ENCODE measurements around the gene LRRC74B.
"Not testable (repeated sequence)": the region's sequence is repeated elsewhere in the genome, so short reads cannot be mapped to it uniquely, and the experiment has no call there.

LRRC74B gene

DNA sequence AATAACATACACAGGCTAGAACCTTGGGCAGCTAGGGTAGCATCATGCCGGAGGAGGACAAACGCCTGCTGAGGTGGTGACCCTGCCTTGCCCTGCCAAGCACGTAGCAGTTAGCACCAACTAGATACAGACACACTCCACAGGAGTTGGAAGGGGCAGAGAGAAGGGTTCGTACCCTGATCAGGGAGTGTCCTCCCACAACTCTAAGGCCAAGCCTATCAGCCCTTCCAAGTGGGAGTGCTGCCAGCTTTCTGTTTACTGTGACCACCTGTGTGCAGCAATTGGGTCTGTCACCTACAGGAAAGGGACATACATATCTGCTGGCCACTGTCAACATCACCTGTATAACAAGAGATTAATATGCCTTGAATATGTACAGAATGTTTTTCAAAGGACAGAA lies 42.0 kb upstream of the LRRC74B start:
- Histone ChIP-seq H3K27me3 (ENCODE audit: control insufficient read depth, insufficient read depth, low read length) (no peaks in the 10 kb centered on the region), H3K4me3 (ENCODE audit: low read length) (no peak overlapping the region), H3K4me1 (ENCODE audit: control insufficient read depth, low read depth, low read length) (peaks cover 11% of the 10 kb centered on the region), H3K27ac (ENCODE audit: low read length) (no peak overlapping the region), H3K36me3 (ENCODE audit: control insufficient read depth, low read depth, low read length) (peaks cover 4% of the 10 kb centered on the region), H3K9me3 (ENCODE audit: control insufficient read depth, low read depth, low read length) (no peaks in the 10 kb centered on the region), H3K9ac (ENCODE audit: low read length) (no peak overlapping the region)

- not testable (repeated sequence) for H3K36me3 ChIP-seq (ENCODE audit: control insufficient read depth, low read depth, low read length); H3K27ac ChIP-seq (ENCODE audit: low read length); H3K4me3 ChIP-seq (ENCODE audit: low read length); H3K9ac ChIP-seq (ENCODE audit: low read length); H3K27me3 ChIP-seq (ENCODE audit: control insufficient read depth, insufficient read depth, low read length); H3K9me3 ChIP-seq (ENCODE audit: control insufficient read depth, low read depth, low read length)
- peaks cover 14% of the 10 kb centered on the region for H3K4me1 ChIP-seq (ENCODE audit: control insufficient read depth, low read depth, low read length)
These were observed 36.5 kb upstream of the LRRC74B start for GRCh38 chr22:21009208-21009607.

- peaks cover 19% of the 10 kb centered on the region for H3K4me1 ChIP-seq (ENCODE audit: control insufficient read depth, low read depth, low read length)
- H3K36me3 ChIP-seq (ENCODE audit: control insufficient read depth, low read depth, low read length), result no peaks in the 10 kb centered on the region
- H3K9ac ChIP-seq (ENCODE audit: low read length), result no peak overlapping the region
- H3K4me3 ChIP-seq (ENCODE audit: low read length), result peak overlapping the region; percentile 12
- peaks cover 4% of the 10 kb centered on the region for H3K27me3 ChIP-seq (ENCODE audit: control insufficient read depth, insufficient read depth, low read length)
- H3K9me3 ChIP-seq (ENCODE audit: control insufficient read depth, low read depth, low read length), result no peaks in the 10 kb centered on the region
- H3K27ac ChIP-seq (ENCODE audit: low read length), result no peak overlapping the region
These were observed 35.9 kb upstream of the LRRC74B start for GRCh38 chr22:21009638-21010425.

DNA sequence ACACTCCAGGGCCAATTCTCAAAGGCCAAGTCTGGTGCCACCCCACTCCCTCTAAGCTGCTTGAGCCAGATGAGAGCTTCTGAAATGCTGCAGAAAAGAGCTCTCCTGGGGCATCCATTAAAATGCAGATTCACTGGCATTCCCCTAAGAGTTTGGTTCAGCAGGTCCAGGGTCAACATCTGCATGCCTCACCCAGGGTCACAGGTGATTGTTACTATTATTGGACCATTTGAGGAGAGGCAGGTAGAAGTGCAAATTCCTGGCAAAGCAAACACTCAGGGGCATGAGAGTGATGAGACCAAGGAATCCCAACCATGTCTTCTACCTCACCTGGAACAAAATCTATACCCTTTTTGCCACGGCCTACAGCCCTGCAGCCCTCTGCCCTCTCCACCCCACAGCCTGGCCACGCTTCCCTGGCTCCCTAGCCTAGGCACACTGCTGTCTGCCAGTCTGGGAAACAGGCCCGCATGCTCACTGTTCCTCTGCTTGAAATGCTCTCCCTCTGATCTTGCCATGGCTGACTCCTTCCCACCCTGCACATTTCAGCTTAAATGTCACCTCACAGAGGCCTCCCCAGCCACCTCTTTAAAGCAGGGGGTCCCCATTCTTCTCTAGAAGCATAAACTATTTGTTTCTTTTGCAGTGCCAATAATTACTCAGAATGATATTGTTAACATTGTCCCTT lies 35.2 kb upstream of the LRRC74B start:
- H3K9me3 ChIP-seq (ENCODE audit: control insufficient read depth, low read depth, low read length), result no peaks in the 10 kb centered on the region
- H3K9ac ChIP-seq (ENCODE audit: low read length), result no peak overlapping the region
- H3K27ac ChIP-seq (ENCODE audit: low read length), result no peak overlapping the region
- peaks cover 4% of the 10 kb centered on the region for H3K27me3 ChIP-seq (ENCODE audit: control insufficient read depth, insufficient read depth, low read length)
- peaks cover 22% of the 10 kb centered on the region for H3K4me1 ChIP-seq (ENCODE audit: control insufficient read depth, low read depth, low read length)
- H3K36me3 ChIP-seq (ENCODE audit: control insufficient read depth, low read depth, low read length), result no peaks in the 10 kb centered on the region
- peak overlapping the region; percentile 12 for H3K4me3 ChIP-seq (ENCODE audit: low read length)

GRCh38 chr22:21012446-21013407 lies 33.0 kb upstream of the LRRC74B start:
- no peak overlapping the region for H3K9ac ChIP-seq (ENCODE audit: low read length)
- H3K27ac ChIP-seq (ENCODE audit: low read length), result no peak overlapping the region
- peaks cover 4% of the 10 kb centered on the region for H3K27me3 ChIP-seq (ENCODE audit: control insufficient read depth, insufficient read depth, low read length)
- no peak overlapping the region for H3K4me3 ChIP-seq (ENCODE audit: low read length)
- no peaks in the 10 kb centered on the region for H3K9me3 ChIP-seq (ENCODE audit: control insufficient read depth, low read depth, low read length)
- H3K36me3 ChIP-seq (ENCODE audit: control insufficient read depth, low read depth, low read length), result no peaks in the 10 kb centered on the region
- H3K4me1 ChIP-seq (ENCODE audit: control insufficient read depth, low read depth, low read length), result peaks cover 22% of the 10 kb centered on the region

- peak overlapping the region; percentile 44 for H3K9ac ChIP-seq (ENCODE audit: low read length)
- H3K27ac ChIP-seq (ENCODE audit: low read length), result no peak overlapping the region
- H3K27me3 ChIP-seq (ENCODE audit: control insufficient read depth, insufficient read depth, low read length), result peaks cover 4% of the 10 kb centered on the region
- H3K9me3 ChIP-seq (ENCODE audit: control insufficient read depth, low read depth, low read length), result no peaks in the 10 kb centered on the region
- H3K4me1 ChIP-seq (ENCODE audit: control insufficient read depth, low read depth, low read length), result peaks cover 22% of the 10 kb centered on the region
- H3K36me3 ChIP-seq (ENCODE audit: control insufficient read depth, low read depth, low read length), result no peaks in the 10 kb centered on the region
- peak overlapping the region; percentile 71 for H3K4me3 ChIP-seq (ENCODE audit: low read length)
These were observed 32.0 kb upstream of the LRRC74B start for GRCh38 chr22:21013657-21014201.

GRCh38 chr22:21014202-21014725 lies 31.5 kb upstream of the LRRC74B start:
- H3K27me3 ChIP-seq (ENCODE audit: control insufficient read depth, insufficient read depth, low read length), result peaks cover 4% of the 10 kb centered on the region
- H3K27ac ChIP-seq (ENCODE audit: low read length), result no peak overlapping the region
- H3K9me3 ChIP-seq (ENCODE audit: control insufficient read depth, low read depth, low read length), result no peaks in the 10 kb centered on the region
- H3K36me3 ChIP-seq (ENCODE audit: control insufficient read depth, low read depth, low read length), result no peaks in the 10 kb centered on the region
- H3K4me3 ChIP-seq (ENCODE audit: low read length), result peak overlapping the region; percentile 71
- H3K9ac ChIP-seq (ENCODE audit: low read length), result peak overlapping the region; percentile 44
- H3K4me1 ChIP-seq (ENCODE audit: control insufficient read depth, low read depth, low read length), result peaks cover 22% of the 10 kb centered on the region

DNA sequence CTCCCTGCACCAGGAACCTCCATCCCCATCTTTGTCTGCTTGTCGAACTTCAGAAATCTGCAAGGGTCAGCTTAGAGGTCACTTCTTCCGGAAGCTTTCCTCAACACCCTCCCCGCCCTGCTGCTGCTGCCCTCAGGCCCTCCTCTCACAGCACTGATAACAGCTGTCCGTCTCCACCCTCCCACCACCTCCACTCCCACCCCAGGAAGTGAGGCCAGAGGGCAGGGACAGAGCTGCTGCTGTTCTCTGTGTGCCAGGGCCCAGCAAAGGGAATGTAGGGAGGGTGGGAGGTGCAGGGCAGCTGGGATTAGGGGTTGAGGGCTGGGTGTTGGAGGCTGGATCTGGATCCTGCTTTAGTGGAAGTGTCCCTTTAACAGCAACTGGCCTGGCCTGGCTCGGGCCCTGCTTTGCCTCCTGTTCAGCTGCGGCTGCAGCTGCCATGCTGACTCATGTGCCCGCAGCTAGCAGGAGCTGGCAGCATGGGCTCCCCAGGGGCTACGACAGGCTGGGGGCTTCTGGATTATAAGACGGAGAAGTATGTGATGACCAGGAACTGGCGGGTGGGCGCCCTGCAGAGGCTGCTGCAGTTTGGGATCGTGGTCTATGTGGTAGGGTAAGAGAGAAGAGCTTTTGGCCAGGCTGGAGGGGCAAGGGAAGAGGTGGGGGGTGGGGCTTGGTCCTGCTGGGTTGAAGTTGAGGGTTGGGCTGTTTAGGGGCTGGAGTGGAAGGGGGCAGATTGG lies 30.9 kb upstream of the LRRC74B start, which contains the start of gene P2RX6:
TSS of gene P2RX6 (plus strand) at position 440 of the 740 bp plus-strand sequence. CDS start at position 450, 10 bp downstream.
- peaks cover 19% of the 10 kb centered on the region for H3K4me1 ChIP-seq (ENCODE audit: control insufficient read depth, low read depth, low read length)
- peaks cover 4% of the 10 kb centered on the region for H3K27me3 ChIP-seq (ENCODE audit: control insufficient read depth, insufficient read depth, low read length)
- H3K9me3 ChIP-seq (ENCODE audit: control insufficient read depth, low read depth, low read length), result no peaks in the 10 kb centered on the region
- H3K9ac ChIP-seq (ENCODE audit: low read length), result peak within 1 kb of the TSS; percentile 44
- no peaks in the 10 kb centered on the region for H3K36me3 ChIP-seq (ENCODE audit: control insufficient read depth, low read depth, low read length)
- peak within 1 kb of the TSS; percentile 71 for H3K4me3 ChIP-seq (ENCODE audit: low read length)
- no peak within 1 kb of the TSS for H3K27ac ChIP-seq (ENCODE audit: low read length)

- no peaks in the 10 kb centered on the region for H3K9me3 ChIP-seq (ENCODE audit: control insufficient read depth, low read depth, low read length)
- H3K4me3 ChIP-seq (ENCODE audit: low read length), result no peak overlapping the region
- no peak overlapping the region for H3K27ac ChIP-seq (ENCODE audit: low read length)
- H3K36me3 ChIP-seq (ENCODE audit: control insufficient read depth, low read depth, low read length), result no peaks in the 10 kb centered on the region
- H3K27me3 ChIP-seq (ENCODE audit: control insufficient read depth, insufficient read depth, low read length), result peaks cover 4% of the 10 kb centered on the region
- peaks cover 13% of the 10 kb centered on the region for H3K4me1 ChIP-seq (ENCODE audit: control insufficient read depth, low read depth, low read length)
- H3K9ac ChIP-seq (ENCODE audit: low read length), result no peak overlapping the region
These were observed 30.2 kb upstream of the LRRC74B start for GRCh38 chr22:21015466-21016006.

DNA sequence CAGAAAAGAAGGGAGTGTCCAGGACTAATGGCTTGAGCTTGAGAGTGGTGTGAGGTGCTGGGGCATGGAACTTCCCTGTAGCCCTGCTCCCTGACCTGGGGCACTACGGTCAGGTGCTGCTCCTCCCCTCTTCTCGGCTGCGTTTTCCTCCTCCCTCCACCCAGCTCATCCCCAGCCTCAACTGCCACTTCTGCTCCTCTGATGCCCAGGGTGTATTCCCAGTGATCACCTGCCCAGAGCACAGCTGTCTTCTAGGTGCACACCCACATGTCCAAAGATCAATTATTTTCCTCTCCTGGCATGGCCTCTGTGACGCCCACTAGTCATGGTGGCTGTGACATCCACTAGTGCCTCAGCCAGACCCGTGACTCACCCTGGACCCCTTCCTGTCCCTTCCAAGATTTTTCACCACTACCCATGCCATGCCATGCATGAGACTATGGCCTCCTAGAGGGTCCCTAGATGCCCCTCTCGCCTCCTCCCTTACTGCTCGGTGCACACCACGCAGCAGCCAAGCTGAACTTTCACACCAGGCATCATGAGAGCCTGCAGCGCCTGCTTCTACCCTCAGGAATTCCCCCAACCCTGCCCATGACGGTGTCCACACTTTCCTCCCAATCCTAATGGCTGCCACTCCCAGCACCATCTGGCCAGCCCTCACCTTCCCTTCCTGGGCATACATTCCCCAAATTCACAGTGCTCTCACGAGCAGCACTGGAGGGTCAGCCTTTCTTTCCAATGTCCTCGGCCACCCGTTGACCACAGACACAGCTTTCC lies 28.9 kb upstream of the LRRC74B start:
- peaks cover 4% of the 10 kb centered on the region for H3K27me3 ChIP-seq (ENCODE audit: control insufficient read depth, insufficient read depth, low read length)
- H3K27ac ChIP-seq (ENCODE audit: low read length), result no peak overlapping the region
- no peak overlapping the region for H3K9ac ChIP-seq (ENCODE audit: low read length)
- no peaks in the 10 kb centered on the region for H3K36me3 ChIP-seq (ENCODE audit: control insufficient read depth, low read depth, low read length)
- peaks cover 12% of the 10 kb centered on the region for H3K4me1 ChIP-seq (ENCODE audit: control insufficient read depth, low read depth, low read length)
- H3K4me3 ChIP-seq (ENCODE audit: low read length), result no peak overlapping the region
- H3K9me3 ChIP-seq (ENCODE audit: control insufficient read depth, low read depth, low read length), result no peaks in the 10 kb centered on the region
